ENCODE data around the gene ZBTB16. TPM values are rescaled to one million over a fixed set of nuclear protein-coding genes. Genes with fewer than 3 reads are reported as not detected.
"Not testable (repeated sequence)": the region's sequence is repeated elsewhere in the genome, so short reads cannot be mapped to it uniquely, and the experiment has no call there.

The ZBTB16 gene
- total and polyA plus RNA-seq, 4 donors, result 8.9 to 140 (median 34.5) TPM

DNA sequence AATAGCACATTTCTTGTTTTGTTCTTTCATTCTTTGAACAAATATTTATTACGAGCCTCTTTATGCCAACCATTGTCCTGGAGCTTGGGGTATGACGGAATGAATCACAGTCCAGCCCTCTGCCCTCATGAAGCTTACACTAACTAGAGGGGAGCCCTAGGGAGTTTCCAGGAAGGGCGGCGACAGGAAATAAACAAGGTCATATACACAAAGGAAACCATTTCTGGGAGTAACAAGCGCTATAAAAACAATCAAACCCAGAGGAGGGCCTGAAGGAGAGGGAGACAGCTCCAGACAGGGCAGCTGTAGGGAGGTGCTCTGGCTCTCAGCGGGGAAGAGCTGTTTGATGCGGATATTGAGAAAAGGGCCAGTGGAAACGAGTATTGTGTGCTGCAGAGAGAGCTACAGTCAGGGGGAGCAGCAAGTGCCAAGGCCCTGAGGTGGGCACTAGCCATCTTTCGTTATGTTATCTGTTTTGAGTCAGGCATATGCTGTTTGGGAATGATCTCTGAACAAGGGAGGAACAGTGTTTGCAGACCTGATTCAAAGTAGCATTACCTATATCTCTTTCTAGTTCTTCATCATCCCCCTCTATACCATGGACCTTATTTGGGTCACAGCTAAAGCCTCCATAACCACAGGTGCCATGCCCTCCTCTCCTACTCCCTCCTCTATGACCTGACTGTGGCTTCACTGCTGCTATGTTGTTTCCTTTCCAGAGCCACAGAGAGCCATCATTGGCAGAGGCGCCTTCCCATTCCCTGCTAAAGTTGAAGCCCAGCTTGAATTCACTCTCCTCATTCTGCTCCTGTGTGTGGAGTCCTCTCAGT is 15.3 kb upstream of the ZBTB16 start:
- Histone ChIP-seq H3K9me3 (ENCODE audit: control insufficient read depth in 4 of 4, low read length in 3 of 4) (no peaks in the 10 kb centered on the region), H3K4me1 (ENCODE audit: control insufficient read depth in 4 of 4, insufficient read depth in 4 of 4, low read length in 3 of 4) (peaks cover 0 to 5% (median 3%) of the 10 kb centered on the region in 4 donors), H3K27ac (ENCODE audit: low read depth in 1 of 2, low read length in 2 of 2) (no peak overlapping the region), H3K36me3 (ENCODE audit: control insufficient read depth in 4 of 4, insufficient read depth in 3 of 4, low read depth in 1 of 4, low read length in 3 of 4) (no peaks in the 10 kb centered on the region), H3K27me3 (ENCODE audit: control insufficient read depth in 4 of 4, insufficient read depth in 4 of 4, low read length in 3 of 4) (no peaks in the 10 kb centered on the region), H3K4me3 (ENCODE audit: low read depth in 1 of 3, low read length in 3 of 3) (no peak overlapping the region), H3K9ac (ENCODE audit: low read depth in 1 of 2, low read length in 2 of 2) (no peak overlapping the region)
- WGBS, result 78% methylated on average over 10 of the region's 10 CpGs
- no peak for TF ChIP-seq JUND (IDR thresholded peaks at IDR 0.05)
- TF ChIP-seq, protein P1, sequence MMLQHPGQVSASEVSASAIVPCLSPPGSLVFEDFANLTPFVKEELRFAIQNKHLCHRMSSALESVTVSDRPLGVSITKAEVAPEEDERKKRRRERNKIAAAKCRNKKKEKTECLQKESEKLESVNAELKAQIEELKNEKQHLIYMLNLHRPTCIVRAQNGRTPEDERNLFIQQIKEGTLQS (IDR thresholded peaks at IDR 0.05), result no peak
- no peak for TF ChIP-seq TAF1 (conservative IDR thresholded peaks at IDR 0.05)
- TF ChIP-seq GABPA (IDR thresholded peaks at IDR 0.05 in 1 of 2, conservative IDR thresholded peaks at IDR 0.05 in 1 of 2), result no peak
- TF ChIP-seq RXRA (IDR thresholded peaks at IDR 0.05), result no peak
- DNase-seq (ENCODE audit: low spot score), result no peak

DNA sequence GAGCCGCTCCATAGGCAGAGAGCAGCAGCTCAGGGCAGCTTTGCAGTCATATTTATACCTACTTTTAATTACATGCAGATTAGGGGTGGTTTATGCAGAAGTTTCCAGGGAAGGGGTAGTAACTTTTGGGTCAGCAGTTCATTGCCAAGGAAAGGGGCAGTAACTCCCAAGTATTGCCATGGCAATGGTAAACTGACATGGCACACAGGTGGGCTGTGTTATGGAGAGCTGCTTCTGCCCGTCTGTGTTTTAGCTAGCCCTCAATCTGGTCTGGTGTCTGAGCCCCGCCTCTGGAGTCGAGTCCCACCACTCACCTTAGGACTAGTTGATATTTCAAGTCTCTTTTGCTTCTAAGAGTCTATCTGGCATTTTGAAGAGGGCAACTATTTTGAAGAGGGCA is 12.2 kb upstream of the ZBTB16 start:
- no peak for TF ChIP-seq RAD21 (IDR thresholded peaks at IDR 0.05)
- DNase-seq (ENCODE audit: low spot score), result no peak
- 94% methylated on average over 4 of the region's 4 CpGs for WGBS

DNA sequence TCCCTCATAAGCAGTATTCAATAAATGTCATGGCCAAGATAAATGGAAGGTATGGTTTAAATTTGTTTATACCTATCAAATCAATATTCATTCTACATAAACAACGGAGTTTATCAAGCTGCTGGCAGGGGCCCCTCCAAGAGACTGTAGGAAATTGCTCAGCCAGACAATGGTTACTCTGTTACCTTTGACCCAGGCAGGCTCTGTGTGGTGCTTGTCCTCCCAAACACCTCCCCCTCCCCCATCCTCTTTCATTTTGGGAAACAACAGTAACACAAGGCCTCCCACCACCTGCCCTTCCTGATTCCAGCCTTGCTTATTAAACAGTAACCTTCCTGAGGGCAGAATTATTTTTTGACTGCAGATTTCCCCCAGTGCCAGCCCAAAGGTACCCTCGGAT is 10.5 kb upstream of the ZBTB16 start:
- Histone ChIP-seq H3K36me3 (ENCODE audit: control insufficient read depth in 4 of 4, insufficient read depth in 3 of 4, low read depth in 1 of 4, low read length in 3 of 4) (no peaks in the 10 kb centered on the region), H3K4me1 (ENCODE audit: control insufficient read depth in 4 of 4, insufficient read depth in 4 of 4, low read length in 3 of 4) (peaks cover 0 to 5% (median 3%) of the 10 kb centered on the region in 4 donors), H3K27ac (ENCODE audit: low read depth in 1 of 2, low read length in 2 of 2) (no peak overlapping the region), H3K9me3 (ENCODE audit: control insufficient read depth in 4 of 4, low read length in 3 of 4) (no peaks in the 10 kb centered on the region), H3K9ac (ENCODE audit: low read depth in 1 of 2, low read length in 2 of 2) (no peak overlapping the region), H3K27me3 (ENCODE audit: control insufficient read depth in 4 of 4, insufficient read depth in 4 of 4, low read length in 3 of 4) (no peaks in the 10 kb centered on the region), H3K4me3 (ENCODE audit: low read depth in 1 of 3, low read length in 3 of 3) (no peak overlapping the region)
- no peak for TF ChIP-seq GABPA (IDR thresholded peaks at IDR 0.05 in 1 of 2, conservative IDR thresholded peaks at IDR 0.05 in 1 of 2)
- TF ChIP-seq EGR1 (IDR thresholded peaks at IDR 0.05; ENCODE audit: low read depth in 2 of 2), result no peak
- no peak for TF ChIP-seq RAD21 (IDR thresholded peaks at IDR 0.05)
- TF ChIP-seq FOXA1 (IDR thresholded peaks at IDR 0.05), result no peak
- no peak for TF ChIP-seq SP1 (IDR thresholded peaks at IDR 0.05)
- TF ChIP-seq HNF4G (IDR thresholded peaks at IDR 0.05), result no peak
- TF ChIP-seq, protein P2, sequence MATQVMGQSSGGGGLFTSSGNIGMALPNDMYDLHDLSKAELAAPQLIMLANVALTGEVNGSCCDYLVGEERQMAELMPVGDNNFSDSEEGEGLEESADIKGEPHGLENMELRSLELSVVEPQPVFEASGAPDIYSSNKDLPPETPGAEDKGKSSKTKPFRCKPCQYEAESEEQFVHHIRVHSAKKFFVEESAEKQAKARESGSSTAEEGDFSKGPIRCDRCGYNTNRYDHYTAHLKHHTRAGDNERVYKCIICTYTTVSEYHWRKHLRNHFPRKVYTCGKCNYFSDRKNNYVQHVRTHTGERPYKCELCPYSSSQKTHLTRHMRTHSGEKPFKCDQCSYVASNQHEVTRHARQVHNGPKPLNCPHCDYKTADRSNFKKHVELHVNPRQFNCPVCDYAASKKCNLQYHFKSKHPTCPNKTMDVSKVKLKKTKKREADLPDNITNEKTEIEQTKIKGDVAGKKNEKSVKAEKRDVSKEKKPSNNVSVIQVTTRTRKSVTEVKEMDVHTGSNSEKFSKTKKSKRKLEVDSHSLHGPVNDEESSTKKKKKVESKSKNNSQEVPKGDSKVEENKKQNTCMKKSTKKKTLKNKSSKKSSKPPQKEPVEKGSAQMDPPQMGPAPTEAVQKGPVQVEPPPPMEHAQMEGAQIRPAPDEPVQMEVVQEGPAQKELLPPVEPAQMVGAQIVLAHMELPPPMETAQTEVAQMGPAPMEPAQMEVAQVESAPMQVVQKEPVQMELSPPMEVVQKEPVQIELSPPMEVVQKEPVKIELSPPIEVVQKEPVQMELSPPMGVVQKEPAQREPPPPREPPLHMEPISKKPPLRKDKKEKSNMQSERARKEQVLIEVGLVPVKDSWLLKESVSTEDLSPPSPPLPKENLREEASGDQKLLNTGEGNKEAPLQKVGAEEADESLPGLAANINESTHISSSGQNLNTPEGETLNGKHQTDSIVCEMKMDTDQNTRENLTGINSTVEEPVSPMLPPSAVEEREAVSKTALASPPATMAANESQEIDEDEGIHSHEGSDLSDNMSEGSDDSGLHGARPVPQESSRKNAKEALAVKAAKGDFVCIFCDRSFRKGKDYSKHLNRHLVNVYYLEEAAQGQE (IDR thresholded peaks at IDR 0.05), result no peak
- no peak for TF ChIP-seq JUND (IDR thresholded peaks at IDR 0.05)
- TF ChIP-seq HNF4A (conservative IDR thresholded peaks at IDR 0.05), result no peak
- TF ChIP-seq, protein P3, sequence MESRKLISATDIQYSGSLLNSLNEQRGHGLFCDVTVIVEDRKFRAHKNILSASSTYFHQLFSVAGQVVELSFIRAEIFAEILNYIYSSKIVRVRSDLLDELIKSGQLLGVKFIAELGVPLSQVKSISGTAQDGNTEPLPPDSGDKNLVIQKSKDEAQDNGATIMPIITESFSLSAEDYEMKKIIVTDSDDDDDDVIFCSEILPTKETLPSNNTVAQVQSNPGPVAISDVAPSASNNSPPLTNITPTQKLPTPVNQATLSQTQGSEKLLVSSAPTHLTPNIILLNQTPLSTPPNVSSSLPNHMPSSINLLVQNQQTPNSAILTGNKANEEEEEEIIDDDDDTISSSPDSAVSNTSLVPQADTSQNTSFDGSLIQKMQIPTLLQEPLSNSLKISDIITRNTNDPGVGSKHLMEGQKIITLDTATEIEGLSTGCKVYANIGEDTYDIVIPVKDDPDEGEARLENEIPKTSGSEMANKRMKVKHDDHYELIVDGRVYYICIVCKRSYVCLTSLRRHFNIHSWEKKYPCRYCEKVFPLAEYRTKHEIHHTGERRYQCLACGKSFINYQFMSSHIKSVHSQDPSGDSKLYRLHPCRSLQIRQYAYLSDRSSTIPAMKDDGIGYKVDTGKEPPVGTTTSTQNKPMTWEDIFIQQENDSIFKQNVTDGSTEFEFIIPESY (IDR thresholded peaks at IDR 0.05), result no peak
- no peak for TF ChIP-seq TAF1 (conservative IDR thresholded peaks at IDR 0.05)
- no peak for TF ChIP-seq YY1 (IDR thresholded peaks at IDR 0.05)
- TF ChIP-seq, protein P4, sequence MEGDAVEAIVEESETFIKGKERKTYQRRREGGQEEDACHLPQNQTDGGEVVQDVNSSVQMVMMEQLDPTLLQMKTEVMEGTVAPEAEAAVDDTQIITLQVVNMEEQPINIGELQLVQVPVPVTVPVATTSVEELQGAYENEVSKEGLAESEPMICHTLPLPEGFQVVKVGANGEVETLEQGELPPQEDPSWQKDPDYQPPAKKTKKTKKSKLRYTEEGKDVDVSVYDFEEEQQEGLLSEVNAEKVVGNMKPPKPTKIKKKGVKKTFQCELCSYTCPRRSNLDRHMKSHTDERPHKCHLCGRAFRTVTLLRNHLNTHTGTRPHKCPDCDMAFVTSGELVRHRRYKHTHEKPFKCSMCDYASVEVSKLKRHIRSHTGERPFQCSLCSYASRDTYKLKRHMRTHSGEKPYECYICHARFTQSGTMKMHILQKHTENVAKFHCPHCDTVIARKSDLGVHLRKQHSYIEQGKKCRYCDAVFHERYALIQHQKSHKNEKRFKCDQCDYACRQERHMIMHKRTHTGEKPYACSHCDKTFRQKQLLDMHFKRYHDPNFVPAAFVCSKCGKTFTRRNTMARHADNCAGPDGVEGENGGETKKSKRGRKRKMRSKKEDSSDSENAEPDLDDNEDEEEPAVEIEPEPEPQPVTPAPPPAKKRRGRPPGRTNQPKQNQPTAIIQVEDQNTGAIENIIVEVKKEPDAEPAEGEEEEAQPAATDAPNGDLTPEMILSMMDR (IDR thresholded peaks at IDR 0.05; ENCODE audit: low read depth, low read length, missing input control), result no peak
- TF ChIP-seq, protein P1 (IDR thresholded peaks at IDR 0.05), result no peak
- DNase-seq (ENCODE audit: low spot score), result no peak
- WGBS, result 52% methylated on average over 2 of the region's 2 CpGs

More for the DNA sequence above, 12.2 kb upstream of the ZBTB16 start:
- no peak overlapping the region for H3K9ac ChIP-seq (ENCODE audit: low read depth in 1 of 2, low read length in 2 of 2)
- peaks cover 0 to 5% (median 3%) of the 10 kb centered on the region in 4 donors for H3K4me1 ChIP-seq (ENCODE audit: control insufficient read depth in 4 of 4, insufficient read depth in 4 of 4, low read length in 3 of 4)
- no peaks in the 10 kb centered on the region for H3K9me3 ChIP-seq (ENCODE audit: control insufficient read depth in 4 of 4, low read length in 3 of 4)
- H3K27me3 ChIP-seq (ENCODE audit: control insufficient read depth in 4 of 4, insufficient read depth in 4 of 4, low read length in 3 of 4), result no peaks in the 10 kb centered on the region
- no peak overlapping the region for H3K27ac ChIP-seq (ENCODE audit: low read depth in 1 of 2, low read length in 2 of 2)
- no peaks in the 10 kb centered on the region for H3K36me3 ChIP-seq (ENCODE audit: control insufficient read depth in 4 of 4, insufficient read depth in 3 of 4, low read depth in 1 of 4, low read length in 3 of 4)
- H3K4me3 ChIP-seq (ENCODE audit: low read depth in 1 of 3, low read length in 3 of 3), result no peak overlapping the region

DNA sequence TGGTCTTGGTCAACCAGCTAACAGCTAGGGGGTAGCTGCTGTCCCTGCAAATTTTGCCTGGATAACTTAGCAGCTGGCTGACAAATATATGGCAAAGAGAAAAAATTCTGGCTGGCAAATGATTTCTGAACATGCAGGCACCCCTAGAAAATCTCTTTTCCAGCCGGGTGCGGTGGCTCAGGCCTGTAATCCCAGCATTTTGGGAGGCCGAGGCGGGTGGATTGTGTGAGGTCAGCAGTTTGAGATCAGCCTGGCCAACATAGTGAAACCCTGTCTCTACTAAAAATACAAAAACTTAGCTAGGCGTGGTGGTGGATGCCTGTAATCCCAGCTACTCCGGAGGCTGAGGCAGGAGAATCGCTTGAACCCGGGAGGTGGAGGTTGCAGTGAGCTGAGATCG is 9.7 kb upstream of the ZBTB16 start:
- H3K27me3 ChIP-seq (ENCODE audit: control insufficient read depth in 4 of 4, insufficient read depth in 4 of 4, low read length in 3 of 4); H3K4me1 ChIP-seq (ENCODE audit: control insufficient read depth in 4 of 4, insufficient read depth in 4 of 4, low read length in 3 of 4); H3K9ac ChIP-seq (ENCODE audit: low read depth in 1 of 2, low read length in 2 of 2); H3K27ac ChIP-seq (ENCODE audit: low read depth in 1 of 2, low read length in 2 of 2); H3K36me3 ChIP-seq (ENCODE audit: control insufficient read depth in 4 of 4, insufficient read depth in 3 of 4, low read depth in 1 of 4, low read length in 3 of 4); DNase-seq (ENCODE audit: low spot score); H3K9me3 ChIP-seq (ENCODE audit: control insufficient read depth in 4 of 4, low read length in 3 of 4); H3K4me3 ChIP-seq (ENCODE audit: low read depth in 1 of 3, low read length in 3 of 3): not testable (repeated sequence)
- 98% methylated on average over 9 of the region's 9 CpGs for WGBS

All from liver (tissue), 9 donors.